HG03457 (cell line): Measurements from ENCODE around the gene BICRA.
"Not testable (repeated sequence)": the region's sequence is repeated elsewhere in the genome, so short reads cannot be mapped to it uniquely, and the experiment has no call there.

ENCODE experiments used
- ATAC-seq: cut with Tn5 transposase; IDR thresholded peaks from one replicate; pipeline ENCODE4 v1.9.1; 2021; ENCODE audit warnings: moderate number of reproducible peaks; ENCODE audit not compliant: unreplicated experiment

The BICRA gene

DNA sequence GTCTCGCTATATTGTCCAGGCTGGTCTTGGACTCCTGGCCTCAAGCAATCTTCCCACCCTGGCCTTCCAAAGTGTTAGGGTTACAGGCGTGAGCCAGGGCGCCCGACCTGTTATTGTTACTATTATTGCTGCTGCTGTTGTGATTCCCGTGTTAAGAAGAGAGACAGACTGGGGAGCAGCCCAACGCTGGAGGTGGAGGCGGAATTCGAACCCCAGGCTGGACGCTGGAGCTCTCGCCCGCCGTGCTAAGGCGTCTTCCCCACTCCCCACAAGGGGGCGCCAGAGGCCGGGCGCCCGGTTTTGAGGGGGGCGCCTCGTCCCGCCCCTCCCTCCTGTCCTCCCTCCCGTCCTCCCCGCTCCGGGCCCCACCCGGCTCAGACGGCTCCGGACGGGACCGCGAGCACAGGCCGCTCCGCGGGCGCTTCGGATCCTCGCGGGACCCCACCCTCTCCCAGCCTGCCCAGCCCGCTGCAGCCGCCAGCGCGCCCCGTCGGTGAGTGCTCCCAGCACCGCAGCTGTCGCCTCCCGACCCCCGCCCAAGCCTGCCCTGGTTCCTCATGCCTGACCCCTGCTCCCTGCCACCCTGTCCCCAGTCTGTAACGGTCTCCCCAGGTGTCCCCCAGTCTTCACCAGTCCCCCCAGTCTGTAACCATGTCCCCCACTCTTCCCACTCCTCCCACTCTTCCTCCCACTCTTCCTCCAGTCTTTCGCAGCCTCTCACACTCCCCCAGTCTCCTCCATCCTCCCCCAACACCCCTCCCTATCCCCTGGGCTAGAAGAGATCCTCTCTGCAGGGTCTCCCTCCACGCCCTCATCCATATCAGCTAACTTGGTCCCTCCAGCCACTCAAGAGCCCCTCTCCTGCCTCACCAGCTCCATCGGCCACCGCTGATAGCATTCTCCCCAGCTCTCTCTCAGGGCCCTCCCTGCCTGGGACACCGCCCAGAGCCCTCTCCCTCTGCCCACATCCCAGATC is 104.4 kb downstream of the BICRA start, which contains the start of gene EHD2:
Gene EHD2 (plus strand): TSS at position 377 of the 976 bp plus-strand sequence. CDS start 3,191 bp downstream, outside the sequence.
- no peak for ATAC-seq

DNA sequence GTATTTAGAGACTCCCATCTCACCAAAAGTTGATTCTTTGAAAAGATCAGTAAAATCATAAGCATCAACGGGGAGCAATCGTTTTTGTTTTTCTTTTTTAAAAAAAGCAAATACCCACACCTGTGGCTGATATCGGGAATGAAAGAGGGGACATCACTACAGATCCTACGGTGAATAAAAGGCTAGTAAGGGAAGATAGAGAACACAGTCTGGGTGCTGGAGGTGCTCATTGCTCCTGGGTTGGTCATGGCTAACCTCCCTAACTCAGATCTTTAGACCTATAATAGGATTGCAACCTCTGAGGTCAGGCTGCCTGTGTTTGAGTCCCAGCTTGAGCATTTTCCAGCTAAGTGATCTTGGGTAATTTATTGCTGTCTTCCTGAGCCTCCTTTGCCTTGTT is 105.4 kb downstream of the BICRA start:
- ATAC-seq: no peak

DNA sequence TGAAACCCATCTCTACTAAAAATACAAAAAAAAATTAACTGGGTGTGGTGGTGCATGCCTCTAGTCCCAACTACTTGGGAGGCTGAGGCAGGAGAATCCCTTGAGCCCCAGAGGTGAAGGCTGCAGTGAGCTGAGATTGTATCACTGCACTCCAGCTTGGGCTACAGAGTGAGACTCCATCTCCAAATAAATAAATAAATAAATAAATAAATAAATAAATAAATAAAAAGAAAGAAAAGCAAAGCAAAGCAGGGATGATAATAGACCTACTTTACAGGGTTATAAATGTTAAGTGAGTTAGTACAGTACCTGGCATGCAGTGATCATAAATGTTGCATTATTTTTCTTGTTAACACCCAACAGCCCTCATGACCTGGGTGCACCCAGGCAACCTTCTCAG is 105.9 kb downstream of the BICRA start:
- not testable (repeated sequence) for ATAC-seq

DNA sequence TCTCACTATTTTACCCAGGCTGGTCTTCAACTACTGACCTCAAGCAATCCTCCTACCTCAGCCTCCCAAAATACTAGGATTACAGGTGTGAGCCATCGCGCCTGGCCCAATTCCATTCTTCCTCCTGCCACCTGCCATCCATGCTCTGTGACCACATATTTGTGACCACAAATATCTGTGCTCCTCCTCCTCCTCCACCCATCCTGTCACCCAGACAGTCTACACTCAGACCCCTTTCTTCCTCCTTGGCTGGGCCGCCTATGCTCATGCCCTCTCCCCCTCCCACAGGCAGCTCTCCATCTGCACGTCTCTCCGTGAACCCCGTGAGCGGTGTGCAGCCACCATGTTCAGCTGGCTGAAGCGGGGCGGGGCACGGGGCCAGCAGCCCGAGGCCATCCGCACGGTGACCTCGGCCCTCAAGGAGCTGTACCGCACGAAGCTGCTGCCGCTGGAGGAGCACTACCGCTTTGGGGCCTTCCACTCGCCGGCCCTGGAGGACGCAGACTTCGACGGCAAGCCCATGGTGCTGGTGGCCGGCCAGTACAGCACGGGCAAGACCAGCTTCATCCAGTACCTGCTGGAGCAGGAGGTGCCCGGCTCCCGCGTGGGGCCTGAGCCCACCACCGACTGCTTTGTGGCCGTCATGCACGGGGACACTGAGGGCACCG is 107.5 kb downstream of the BICRA start:
- ATAC-seq: no peak

DNA sequence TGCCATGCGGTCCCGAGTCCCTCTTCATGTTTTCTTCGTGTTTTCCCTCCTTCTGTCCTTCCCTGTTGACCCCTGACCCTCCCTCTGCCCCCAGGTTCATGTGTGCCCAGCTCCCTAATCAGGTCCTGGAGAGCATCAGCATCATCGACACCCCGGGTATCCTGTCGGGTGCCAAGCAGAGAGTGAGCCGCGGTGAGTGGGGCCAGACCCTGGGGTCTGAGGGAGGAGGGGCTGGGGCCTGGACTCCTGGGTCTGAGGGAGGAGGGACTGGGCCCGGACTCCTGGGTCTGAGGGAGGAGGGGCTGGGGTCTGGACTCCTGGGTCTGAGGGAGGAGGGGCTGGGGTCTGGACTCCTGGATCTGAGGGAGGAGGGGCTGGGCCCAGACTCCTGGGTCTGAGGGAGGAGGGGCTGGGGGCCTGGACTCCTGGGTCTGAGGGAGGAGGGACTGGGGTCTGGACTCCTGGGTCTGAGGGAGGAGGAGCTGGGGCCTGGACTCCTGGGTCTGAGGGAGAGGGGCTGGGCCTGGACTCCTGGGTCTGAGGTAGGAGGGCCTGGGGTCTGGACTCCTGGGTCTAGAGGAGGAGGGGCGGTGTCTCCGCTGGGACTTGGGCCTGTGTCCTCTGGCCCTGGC is 109.6 kb downstream of the BICRA start:
- not testable (repeated sequence) for ATAC-seq

DNA sequence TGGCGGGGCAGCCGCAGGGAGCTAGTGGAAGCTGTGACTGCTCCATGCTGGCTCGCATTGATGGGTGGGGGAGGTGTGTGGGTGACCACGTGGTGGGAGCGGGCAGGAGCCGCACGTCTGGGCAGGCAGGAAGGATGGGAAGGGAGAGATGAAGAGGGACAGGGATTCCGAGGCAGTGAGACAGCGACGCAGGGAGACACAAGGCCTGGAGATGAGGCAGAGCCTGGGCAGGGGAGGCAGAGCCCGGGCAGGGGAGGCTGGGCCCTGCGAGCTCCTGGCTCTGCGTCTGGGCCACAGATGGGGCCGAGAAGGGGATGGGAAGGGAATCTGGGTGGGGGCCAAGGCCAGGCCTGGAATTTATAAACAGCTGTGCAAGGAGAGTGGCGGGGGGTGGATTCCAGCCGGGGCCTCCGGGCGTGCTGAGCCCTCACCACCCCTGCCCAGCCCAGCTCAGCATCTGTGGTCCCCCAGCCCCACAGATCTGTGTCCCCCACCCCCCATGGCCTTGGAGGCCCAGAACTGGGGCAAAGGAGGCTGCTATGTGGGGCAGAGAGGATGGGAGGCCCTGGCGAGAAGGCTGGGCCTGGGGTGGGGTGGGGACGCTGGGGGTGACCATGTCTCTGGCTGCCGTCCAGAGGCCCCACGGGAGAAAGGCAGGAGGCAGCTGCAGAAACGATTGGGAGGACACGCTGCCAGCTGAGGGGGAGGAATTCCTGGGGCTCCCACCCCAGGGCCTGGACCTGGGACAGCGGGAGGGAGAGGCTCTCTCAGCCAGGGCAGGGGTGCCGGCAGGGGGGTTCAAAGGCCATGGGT is 110.3 kb downstream of the BICRA start:
- no peak for ATAC-seq

DNA sequence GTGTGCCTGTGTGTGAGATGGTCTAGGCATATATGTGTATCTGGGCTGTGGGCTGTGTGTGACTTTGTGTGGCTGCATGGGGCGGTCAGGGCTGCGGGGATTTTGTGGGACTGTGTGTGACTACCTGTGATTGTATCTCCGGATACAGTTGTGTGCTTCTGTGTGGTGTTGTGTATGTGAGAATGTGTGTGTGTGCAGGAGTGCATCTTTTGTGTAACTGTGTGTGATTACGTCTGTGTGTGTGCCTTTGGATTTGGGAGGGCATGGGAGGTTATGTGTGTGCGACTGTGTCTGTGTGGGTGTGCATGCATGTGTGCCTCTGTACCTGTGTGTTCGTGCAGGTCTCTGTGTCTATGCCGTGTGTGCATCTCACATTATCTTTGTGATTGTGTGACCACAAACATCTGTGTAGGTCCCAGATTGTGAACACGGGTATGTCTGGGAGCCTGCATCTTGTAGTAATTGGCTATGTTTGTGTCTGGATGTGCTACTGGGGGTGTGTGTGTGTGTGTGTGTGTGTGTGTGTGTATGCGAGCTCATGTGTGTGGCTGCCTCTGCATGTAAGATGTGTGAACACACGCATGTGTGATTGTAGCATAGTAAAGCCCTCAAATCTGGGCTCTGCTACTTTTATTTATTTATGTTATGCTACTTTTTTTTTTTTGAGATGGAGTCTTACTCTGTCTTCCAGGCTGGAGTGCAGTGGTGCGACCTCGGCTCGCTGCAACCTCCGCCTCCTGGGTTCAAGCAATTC is 111.9 kb downstream of the BICRA start:
- ATAC-seq: no peak

DNA sequence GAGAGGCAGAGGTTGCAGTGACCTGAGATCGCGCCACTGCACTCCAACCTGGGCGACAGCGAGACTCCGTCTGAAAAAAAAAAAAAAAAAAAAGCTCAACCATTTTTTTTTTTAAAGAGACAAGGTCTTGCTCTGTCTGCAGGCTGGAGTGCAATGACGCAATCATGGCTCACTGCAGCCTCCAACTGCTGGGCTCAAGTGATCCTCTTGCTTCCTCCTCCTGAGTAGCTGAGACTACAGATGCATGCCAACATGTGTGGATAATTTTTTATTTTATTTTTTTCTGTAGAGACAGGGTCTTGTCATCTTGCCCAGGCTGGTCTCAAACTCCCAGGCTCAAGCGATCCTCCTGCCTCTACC is 114.6 kb downstream of the BICRA start:
- ATAC-seq: no peak

DNA sequence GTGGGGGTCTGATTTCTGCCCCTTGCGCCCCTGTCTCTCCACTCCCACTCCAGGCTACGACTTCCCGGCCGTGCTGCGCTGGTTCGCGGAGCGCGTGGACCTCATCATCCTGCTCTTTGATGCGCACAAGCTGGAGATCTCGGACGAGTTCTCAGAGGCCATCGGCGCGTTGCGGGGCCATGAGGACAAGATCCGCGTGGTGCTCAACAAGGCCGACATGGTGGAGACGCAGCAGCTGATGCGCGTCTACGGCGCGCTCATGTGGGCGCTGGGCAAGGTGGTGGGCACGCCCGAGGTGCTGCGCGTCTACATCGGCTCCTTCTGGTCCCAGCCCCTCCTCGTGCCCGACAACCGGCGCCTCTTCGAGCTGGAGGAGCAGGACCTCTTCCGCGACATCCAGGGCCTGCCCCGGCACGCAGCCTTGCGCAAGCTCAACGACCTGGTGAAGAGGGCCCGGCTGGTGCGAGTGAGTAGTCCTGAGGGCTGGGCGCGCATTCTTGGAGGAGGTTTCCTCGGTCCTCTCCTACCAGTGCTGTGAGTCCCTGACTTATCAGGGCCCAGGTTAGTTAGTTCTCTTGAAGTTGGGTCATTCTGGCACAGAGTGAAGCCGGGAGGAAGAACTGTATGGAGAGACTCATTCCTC is 116.9 kb downstream of the BICRA start:
- no peak for ATAC-seq

DNA sequence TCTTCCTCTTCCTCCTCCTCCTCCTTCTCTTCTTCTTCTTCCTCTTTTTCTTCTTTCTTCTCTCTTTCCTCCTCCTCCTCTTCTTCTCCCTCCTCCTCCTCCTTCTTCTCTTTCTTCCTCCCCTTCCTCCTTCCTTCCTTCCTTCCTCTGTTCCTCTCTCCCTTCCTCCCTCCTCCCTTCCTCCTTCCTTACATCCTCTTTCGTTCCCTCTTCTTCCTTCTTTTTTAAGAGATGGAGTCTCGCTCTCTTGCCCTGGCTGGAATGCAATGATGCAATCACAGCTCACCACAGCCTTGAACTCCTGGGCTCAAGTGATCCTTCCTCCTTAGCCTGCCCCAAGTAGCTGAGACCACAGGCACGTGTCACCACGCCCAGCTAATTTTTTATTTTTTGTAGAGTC is 117.5 kb downstream of the BICRA start:
- no peak for ATAC-seq

DNA sequence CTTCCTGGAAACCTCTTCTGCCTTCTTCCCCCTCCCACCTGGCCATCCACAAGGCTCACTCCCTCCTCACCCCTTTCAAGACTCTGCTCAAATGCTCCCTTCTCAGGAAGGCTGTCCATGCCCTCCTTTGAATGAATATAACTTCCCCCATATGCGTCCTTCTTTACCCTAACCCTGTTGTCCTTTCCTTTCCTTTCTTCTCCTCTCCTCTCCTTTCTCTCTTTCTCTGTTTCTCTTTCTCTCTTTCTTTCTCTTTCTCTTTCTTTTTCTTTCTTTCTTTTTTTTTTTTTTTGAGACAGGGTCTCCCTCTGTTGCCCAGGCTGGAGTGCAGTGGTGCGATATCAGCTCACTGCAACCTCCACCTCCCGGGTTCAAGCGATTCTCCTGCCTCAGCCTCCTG is 119.4 kb downstream of the BICRA start:
- not testable (repeated sequence) for ATAC-seq

DNA sequence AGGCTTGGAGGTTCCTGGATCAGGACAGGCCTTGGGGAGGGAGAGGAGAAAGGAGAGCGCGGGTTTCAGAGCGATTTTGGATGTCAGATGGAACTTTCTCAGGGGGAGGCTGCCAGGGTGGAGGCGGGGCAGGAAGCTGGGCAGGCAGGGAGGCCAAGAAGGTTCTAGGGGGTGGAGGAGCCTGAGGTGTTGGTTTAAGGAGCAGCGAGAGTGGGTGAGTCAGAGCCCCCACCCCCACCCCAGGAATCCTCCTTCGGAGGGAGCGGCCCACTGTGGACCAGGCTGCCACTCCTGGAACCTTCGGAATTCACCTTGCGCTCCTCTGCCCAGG is 120.5 kb downstream of the BICRA start:
- ATAC-seq: no peak

DNA sequence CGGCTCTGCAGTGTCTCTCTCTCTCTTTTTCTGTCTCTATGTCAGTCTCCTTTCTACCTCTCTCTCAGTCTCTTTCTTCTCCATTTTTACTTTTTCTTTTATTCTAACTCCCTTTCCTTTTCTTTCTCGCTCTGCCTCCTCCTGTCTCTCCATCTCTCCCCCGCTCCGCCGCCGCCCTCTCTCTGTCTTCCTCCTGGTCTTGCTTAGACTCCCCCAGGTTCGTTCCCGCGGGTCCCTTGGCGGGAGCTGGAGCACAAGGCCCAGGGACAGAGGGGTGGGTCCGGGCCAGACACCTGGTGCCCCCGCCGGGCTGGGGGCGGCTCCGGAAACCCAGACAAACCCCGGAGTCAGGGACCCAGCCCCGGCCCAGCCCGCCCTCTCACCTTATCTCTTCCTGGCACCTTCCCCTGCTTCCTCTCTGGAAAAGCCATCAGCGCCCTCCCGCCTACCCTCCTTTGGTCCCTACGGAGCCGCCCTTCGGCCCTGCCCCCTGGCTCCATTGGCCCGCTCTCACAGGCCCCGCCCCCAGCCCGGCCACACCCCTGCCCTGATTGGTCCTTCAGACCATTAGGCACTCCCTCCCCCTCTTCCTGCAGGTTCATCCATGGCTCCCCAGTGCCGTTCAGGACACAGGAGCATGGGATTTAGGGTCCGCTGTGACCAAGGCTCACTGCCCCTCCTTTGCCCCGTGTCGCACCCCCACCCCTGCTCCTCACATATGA is 121.0 kb downstream of the BICRA start:
- ATAC-seq: no peak

DNA sequence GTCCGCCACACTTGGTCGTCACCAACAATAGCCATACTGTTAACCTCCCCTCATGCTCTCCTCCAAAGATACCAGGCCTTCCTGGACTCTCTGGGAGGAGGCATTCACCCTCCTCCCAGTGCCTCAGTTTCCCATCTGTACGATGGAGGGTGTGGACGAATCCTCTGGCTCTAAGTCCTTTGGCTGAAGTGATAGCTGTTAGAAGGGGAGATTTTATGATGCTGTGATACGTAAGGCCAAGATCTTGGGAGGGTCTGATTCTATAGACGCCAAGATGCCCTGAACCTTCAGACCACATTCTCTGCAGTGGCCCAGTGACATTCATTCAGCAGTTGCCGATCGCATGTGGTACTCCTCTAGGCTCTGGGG is 121.6 kb downstream of the BICRA start:
- ATAC-seq: no peak

DNA sequence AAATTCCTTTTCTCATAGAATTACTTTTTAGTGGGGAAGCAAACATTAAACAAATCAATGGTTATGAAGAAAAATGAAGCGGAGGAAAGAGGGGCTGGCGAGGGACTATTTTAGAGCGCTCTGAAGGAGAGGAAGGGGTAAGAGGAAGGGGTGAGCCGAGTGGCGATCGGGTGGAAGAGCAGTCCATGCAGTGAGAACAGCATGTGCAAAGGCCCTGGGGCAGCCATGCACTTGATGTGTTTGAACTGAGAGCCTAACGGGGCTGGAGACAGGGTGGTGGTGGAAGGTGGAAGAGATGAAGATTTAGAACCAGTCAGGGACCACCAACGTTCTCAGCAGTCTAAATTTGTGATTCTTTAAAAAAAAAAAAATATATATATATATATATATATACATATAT is 122.0 kb downstream of the BICRA start:
- ATAC-seq: no peak

DNA sequence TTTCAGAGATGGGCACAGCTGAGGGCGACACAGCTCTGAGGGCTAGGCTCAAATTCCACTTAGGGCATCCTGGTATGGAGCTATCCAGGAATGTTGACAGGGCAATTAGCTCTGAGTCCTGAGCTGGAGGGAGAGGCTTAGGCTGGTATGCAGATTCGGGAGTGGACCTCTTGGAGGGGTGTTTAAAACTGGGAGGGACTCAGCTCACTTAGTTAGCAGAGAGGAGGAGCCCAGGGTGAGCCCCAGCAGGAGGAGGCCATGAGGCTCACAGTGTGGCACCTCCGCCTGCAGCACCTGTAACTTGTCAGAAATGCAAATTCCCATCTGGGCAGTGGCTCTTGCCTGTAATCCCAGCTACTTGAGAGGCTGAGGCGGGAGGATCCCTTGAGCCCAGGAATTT is 126.2 kb downstream of the BICRA start:
- ATAC-seq: no peak

DNA sequence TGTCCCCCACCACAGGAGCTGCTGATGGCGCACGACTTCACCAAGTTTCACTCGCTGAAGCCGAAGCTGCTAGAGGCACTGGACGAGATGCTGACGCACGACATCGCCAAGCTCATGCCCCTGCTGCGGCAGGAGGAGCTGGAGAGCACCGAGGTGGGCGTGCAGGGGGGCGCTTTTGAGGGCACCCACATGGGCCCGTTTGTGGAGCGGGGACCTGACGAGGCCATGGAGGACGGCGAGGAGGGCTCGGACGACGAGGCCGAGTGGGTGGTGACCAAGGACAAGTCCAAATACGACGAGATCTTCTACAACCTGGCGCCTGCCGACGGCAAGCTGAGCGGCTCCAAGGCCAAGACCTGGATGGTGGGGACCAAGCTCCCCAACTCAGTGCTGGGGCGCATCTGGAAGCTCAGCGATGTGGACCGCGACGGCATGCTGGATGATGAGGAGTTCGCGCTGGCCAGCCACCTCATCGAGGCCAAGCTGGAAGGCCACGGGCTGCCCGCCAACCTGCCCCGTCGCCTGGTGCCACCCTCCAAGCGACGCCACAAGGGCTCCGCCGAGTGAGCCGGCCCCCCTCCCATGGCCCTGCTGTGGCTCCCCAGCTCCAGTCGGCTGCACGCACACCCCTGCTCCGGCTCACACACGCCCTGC is 132.1 kb downstream of the BICRA start:
- ATAC-seq: no peak

DNA sequence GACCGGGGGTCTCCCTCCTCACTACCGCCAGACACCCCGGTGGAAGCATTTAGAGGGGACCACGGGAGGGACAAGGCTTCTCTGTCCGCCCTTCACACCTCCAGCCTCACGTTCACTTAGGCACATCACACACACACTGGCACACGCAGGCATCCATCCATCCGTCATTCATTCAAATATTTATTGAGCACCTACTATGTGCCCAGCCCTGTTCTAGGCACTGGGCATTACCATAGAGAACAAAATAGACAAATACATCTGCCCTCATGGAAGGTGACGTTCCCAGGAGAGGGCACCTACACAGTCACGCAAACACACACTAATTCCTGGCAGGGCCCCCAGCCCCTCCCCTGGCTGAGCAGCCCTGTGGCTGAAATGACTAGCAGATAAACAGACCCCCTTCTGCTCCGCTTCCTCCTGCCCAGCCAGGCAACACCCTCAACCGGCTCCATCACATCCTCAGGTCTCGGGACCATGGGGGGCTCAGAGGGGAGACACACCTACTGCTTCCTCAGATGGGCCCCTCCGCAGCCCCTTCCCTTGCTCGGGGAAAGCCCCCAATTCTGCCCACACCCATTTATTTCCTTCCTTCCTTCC is 132.7 kb downstream of the BICRA start:
- ATAC-seq: no peak
